ENCODE measurements around the gene STC2.

The STC2 gene

GRCh38 chr5:173312821-173313220 lies 15.4 kb downstream of the STC2 start:
- no peak for DNase-seq (ENCODE audit: low read depth)

DNA sequence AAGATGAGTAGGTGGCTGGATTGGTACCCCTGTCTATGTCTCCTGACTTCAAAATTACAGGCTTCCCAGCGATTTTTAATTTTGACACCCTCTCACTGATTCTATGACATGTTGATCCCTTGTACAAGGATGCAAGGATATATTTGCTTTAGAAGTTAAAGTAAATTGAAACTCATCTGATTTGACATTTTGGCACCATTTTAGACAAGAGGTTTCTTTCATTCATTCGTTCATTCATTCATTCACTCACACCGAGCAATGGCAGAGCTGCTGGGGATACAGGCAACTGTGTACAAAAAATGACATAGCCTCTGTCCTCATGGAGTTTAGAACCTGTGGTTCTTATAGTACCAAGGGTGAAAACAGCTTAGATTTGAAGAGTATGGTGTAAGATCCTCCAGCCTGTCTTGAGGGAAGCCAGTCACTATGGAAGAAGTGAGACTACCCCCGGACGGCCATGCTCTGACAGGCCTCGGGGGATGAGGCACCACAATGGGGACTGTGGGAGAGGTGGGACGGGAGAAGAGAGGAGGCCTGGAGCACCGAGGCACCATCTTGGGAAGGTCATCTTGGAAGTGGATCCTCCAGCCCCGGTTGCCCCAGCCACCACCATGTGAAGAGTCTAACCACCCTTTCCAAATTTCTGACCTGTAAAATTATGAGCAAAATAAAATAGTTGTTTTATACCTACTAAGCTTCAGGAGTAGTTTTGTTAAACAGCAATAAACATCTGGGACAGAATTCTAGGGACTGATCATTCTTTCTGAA lies 16.2 kb downstream of the STC2 start:
- DNase-seq (ENCODE audit: low read depth) = no peak

DNA sequence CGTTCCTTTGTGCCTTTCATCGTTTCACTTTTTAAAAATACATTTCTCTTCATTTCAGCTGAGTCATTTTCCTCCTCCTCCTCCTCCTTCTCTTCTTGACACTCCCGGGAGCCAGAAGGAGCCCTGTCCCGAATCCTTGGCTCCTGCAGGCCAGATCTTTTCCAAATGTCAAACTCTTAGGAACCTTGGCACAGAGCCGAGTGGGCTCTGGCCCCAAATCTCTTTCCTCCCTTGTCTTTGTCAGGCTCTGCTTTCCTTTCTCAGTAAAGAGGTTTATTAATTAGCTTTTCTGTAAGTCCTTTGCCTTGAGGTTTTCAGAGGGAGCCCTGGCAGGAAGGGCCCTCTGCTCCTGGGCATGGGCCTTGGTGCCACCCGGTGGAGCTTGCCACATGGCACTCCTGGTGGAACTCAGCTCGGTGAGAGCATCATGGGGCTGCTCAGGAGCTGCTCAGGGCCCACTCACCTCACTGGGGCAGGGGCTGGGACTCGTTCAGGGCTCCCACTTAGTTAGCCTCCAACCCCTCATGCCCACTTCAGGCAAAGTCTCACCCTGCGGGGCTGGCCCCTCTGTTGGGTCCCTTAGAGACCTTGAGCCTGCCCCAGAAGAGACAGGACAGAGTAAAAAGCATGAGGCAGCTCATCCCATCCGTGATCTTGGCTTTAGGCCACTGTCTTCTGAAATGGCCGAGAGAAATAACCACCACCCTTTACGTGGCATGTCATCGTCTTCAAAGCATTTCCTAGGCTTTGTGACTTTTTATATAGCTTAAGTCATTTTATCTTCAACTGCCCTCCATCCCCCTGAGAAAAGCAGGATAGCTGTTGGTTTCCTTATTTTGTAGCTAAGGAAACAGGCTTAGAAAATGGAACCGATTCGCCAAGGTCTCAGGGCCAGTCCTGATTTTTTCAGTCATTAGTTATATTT lies 17.1 kb downstream of the STC2 start:
- DNase-seq (ENCODE audit: low read depth) = peak; percentile 51

GRCh38 chr5:173310218-173310769 lies 17.9 kb downstream of the STC2 start:
- no peak for DNase-seq (ENCODE audit: low read depth)

DNA sequence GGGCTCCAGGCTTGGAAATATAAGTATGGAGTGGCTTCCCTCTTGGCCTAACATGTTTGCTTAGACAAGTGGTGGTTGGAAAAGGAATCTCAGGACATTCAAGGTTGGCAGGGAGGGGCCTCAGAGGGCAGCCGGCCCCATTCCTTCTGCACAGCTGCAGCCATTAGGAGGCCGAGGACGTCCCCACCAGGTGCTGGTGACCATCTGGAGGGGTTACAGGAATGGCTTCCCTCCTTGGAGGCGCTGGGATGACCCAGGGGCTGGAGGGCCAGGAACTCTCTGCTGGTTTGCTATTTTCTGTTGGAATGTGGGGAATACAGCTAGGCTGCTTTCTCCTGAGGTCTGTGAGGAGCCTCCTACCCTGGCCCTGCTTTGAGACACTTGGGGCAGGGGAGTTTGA lies 18.5 kb downstream of the STC2 start:
- no peak for DNase-seq (ENCODE audit: low read depth)

- peak; percentile 49 for DNase-seq (ENCODE audit: low read depth)
Measured at GRCh38 chr5:173308226-173308625, 20.0 kb downstream of the STC2 start.

- no peak for DNase-seq (ENCODE audit: low read depth)
Measured at GRCh38 chr5:173307695-173308094, 20.5 kb downstream of the STC2 start.

DNA sequence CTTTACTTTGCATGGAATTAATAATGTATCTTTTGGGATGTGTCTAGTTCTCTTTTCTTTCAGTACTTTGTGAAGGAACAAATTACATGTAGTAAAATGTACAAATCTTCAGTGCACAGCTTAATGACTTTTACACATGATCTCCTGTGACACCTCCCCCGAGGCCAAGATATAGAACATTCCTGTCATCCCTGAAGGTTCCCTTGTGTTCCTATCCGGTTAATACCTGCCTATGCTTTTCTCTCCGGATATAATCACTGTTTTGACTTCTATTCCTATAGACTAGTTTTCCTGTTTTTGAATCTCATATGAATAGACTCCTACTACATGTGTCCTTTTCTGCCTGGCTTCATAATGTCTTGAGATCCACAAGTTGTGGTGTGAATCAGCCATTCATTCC lies 21.5 kb downstream of the STC2 start:
- no peak for DNase-seq (ENCODE audit: low read depth)

- no peak for DNase-seq (ENCODE audit: low read depth)
Measured at GRCh38 chr5:173304591-173304988, 23.6 kb downstream of the STC2 start.

DNA sequence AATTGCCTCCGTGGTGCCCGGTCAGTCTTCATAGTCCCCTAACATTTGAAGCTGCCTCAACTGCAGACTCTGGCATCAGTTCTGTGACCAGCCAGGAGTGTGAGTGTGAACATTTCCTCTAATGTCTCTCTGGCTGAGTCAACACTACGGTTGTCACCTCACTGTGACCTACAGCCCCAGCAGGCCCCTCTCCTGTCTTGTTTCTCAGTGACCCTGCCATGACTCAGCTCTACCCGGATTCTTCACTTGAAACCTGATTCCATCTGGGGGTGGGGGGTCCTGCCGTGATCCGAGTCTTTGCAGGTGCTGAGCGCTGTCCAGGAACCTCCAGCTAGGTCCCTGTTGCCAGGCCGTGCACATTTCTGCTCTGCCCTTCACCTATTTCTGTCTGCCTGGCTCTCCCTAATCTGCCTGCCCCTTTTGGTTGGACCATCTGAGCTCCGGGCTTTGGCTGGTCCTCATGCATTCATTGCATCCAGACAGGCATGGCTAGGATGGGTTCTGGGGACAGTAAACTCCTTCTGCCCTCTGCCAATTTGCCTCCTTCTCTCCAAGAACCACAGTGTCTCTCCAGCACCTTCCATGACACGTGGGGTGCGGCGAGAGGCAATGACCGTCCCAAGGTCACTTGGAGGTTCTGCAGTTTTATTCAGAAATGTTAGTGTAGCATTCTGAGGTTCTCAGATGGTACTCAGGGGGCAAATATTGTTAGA lies 24.2 kb downstream of the STC2 start:
- no peak for DNase-seq (ENCODE audit: low read depth)

GRCh38 chr5:173302546-173303155 lies 25.6 kb downstream of the STC2 start:
- DNase-seq (ENCODE audit: low read depth) = peak; percentile 62

- DNase-seq (ENCODE audit: low read depth) = no peak
Measured at GRCh38 chr5:173301695-173302545, 26.3 kb downstream of the STC2 start.

DNA sequence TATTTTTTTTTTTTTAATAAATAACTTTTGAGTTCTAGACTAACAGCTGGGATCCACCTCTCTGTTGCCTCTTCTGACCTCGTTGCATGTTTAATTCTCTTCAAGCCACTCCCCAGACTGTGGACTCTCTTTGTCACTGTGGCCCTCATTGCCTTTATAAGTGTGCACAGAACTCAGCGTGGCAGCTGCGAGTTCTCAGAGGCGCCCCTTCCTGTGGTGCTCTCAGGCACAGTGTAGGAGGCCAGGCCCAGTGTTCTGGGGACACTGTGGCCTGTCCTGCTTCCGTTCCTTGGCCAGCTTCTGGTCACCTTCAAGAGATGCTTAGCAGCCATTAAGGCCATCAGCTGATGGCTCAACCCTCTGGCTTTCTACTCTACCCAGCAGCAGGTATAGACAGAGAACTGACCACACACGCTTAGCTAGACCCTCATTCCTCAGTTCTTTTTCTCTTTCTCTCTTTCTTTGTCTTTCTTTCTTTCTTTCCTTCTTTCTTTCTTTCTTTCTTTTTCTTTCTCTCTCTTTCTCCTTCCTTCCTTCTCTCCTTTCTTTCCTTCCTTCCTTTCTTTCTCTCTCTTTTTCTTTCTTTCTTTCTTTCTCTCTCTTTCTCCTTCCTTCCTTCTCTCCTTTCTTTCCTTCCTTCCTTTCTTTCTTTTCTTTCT lies 27.7 kb downstream of the STC2 start:
- no peak for DNase-seq (ENCODE audit: low read depth)

DNA sequence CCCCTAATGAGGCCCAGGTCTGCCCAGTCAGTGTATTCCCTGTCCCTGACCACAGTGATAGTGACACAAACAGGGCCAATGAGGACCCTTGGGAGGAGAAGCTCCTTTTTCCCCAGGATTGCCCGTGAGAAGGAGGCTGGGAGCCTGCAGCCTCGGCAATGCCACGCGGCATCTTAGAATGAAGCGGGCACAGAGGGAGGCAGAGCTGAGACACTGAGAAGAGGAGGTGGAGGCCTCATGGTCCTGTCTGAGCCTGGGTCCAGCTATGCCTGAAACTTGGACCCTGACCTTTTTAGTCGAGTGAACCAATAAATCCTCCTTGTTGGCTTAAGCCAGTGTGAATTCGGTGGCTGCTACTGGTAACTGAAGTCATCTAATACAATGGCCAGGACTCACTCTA lies 28.4 kb downstream of the STC2 start:
- no peak for DNase-seq (ENCODE audit: low read depth)

DNA sequence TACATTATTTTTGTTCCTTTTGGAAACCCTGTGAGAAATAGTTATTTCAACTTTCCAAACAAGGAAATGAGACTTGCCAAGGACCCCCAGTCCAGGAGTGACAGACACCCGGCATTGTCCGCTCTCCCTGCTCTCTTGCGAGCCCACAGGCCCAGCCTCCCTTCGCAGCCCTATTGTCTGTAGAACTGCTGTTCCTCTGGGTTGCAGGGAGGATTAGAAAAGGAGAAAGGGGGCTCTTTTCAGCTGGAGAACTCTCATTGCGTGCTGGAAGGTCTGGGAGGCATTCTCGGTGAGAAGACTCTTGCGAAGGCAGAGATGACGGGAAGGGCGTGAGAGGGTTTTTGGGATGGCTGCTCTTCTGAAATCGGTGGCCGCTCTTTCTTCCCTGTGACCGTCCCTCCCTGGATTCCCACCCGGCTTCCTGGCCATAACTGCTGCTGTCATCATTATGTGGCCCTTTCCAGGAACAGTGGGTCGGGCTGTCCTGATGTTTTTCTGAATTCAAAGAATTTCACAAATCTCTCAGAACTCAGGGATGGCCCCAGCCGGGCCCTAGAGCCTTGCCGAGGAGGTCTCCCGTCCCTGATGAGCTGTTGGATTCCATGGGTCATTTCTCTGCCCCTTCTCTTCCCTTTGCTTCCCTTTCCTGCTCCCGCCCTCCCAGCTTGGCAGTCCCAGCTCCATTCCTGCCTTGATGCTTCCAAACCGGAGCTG lies 29.8 kb downstream of the STC2 start:
- DNase-seq (ENCODE audit: low read depth) = no peak

DNA sequence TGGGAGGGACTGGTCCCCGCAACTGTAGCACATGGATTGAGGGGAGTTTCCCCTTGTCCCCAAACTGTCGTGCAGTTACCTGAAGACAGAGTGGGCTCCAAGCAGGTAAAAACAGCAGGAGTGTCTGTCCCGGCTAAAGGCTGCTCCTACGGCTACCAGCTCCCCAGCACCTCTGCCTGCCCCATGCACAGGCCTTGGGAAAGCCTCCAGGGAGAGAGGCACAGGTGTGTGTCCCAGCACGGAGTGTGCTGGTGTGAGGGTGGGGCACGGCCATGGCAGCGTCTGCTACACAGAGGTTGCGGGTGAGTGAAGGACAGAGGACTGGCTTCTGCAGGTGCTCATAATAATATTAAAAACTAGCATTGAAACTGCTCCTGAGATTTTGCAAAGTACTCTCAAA lies 30.4 kb downstream of the STC2 start:
- no peak for DNase-seq (ENCODE audit: low read depth)

DNA sequence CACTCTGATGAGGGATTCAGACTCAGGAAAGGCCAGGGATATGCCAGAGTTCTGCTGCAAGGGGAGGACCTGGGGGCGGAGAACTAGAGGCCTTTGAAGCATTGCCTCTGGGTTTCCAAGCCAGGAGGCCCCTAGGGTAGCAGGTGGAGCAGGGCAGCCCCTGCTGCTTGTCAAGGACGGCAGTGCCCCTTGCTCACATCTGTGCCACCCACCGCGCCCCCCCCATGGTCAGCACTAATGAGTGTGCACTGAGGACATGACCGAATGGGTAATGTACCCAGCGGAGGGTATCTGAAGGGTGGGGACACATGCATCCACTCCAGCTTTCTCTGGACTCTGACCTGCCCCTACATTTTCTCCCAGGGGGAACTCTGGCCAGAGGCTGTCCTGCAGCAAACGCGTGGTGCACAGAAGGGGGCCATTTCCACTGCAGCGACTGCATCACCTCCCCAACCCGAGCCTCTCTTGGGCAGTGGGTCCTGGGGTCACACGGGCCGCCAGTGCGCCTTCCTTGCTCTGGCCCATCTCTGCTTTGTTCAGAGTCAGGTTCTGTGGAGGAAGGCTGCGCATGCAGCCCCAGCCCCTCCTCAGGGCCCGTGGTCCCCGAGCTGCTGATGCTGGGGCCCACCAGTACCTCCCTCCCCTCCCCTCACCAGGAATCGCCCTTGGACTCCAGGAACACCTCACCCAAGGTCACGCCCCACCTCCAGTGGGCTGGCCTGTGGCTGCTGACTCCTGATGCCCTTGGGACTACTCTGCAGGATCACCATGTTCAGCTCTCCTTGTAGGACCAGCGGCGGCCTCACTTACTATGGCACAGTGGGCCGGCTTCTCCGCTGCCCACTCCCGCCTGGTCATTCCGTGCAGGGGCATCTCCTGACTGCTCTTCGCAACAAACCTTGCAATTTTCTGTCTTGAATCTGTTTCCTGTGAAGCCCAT lies 31.2 kb downstream of the STC2 start:
- DNase-seq (ENCODE audit: low read depth) = no peak

GRCh38 chr5:173295796-173296195 lies 32.4 kb downstream of the STC2 start:
- no peak for DNase-seq (ENCODE audit: low read depth)
